ENCODE measurements around the gene PANX3. TPM values are rescaled to one million over a fixed set of nuclear protein-coding genes. Genes with fewer than 3 reads are reported as not detected.

PANX3 gene
- total and polyA plus RNA-seq, 10 of the 15 experiments (the other 5 are each of a cell fraction or from before 2014, with no cell fraction given) = not detected

DNA sequence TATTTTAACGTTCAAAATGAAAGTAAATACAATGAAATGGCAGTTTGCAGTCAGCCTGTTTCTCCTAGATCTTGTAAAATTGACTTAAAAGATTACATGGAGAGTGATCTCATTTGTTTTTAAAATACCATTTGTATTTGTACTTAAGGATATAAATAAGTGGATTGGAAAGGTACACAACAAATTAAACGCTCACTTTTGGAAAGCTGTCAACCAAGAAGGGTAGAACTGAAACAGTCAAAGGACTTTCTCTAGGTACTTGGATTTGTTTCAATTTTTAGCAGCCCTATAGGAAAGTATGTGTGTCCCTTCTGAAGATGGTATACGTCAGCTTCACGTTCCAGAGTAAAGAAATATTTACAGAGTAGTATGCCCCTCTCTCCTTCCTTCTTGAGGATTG lies 18.7 kb downstream of the PANX3 start:
- Histone ChIP-seq H3K4me1 (ENCODE audit: control insufficient read depth, insufficient read depth, low read length) (no peaks in the 10 kb centered on the region), H2AFZ (ENCODE audit: control insufficient read depth, low read depth, low read length) (no peak overlapping the region), H3K9ac (ENCODE audit: control insufficient read depth, insufficient read depth, low read length) (no peak overlapping the region), H3K9me3 (replicated peaks; ENCODE audit: control insufficient read depth, insufficient read depth, low read length) (no peaks in the 10 kb centered on the region), H3K36me3 (ENCODE audit: control insufficient read depth in 2 of 2, insufficient read depth in 2 of 2, low read length in 1 of 2) (peaks cover 6 to 26% of the 10 kb centered on the region in 2 experiments), H3K27me3 (replicated peaks in 1 of 2; ENCODE audit: control insufficient read depth in 2 of 2, insufficient read depth in 2 of 2, low read length in 1 of 2) (no peaks in the 10 kb centered on the region), H4K20me1 (ENCODE audit: control insufficient read depth, insufficient read depth) (no peaks in the 10 kb centered on the region), H3K27ac (ENCODE audit: control insufficient read depth, insufficient read depth) (no peak overlapping the region), H3K79me2 (ENCODE audit: control insufficient read depth, insufficient read depth, low read length) (no peaks in the 10 kb centered on the region; the same call in 1 of the 2 replicates), H3K4me2 (ENCODE audit: control insufficient read depth, insufficient read depth) (no peak overlapping the region), H3K4me3 (no peak overlapping the region)
- ChIA-PET SMC1A (ENCODE audit: uncharacterized antibody, unreplicated experiment) (interaction anchor here (1.3 to 1.6 kb wide), 3 partner anchors 9 to 39 kb away, joined by 3 to 4 read pairs (median 4); no protein-coding TSS in a partner anchor), CTCF (interaction anchor here (0.8 to 1.1 kb wide), 4 partner anchors 9 to 240 kb away, joined by 3 to 6 read pairs (median 4); no protein-coding TSS in a partner anchor), POLR2A (interaction anchor here (0.9 kb wide), 1 partner anchor 131 kb away, joined by 3 read pairs; no protein-coding TSS in a partner anchor), RAD21 (ENCODE audit: unreplicated experiment) (no interaction called here)
- in situ Hi-C loops (cut with MboI) (no loop called here), intact Hi-C loops (cut with micrococcal nuclease; ENCODE audit: unreplicated experiment) (no loop called here)
- WGBS (ENCODE audit: insufficient coverage, insufficient replicate concordance, low lambda C conversion rate, missing lambda C conversion rate) = 97% methylated on average over 4 of the region's 4 CpGs
- DNase-seq (ENCODE audit: low read depth, low spot score) (no peak), FAIRE-seq (no peak), ATAC-seq (no peak)
- no TSS peak for BruUV-seq (replicated peaks)
- TF ChIP-seq BHLHE40 (IDR thresholded peaks at IDR 0.05; ENCODE audit: borderline replicate concordance in 1 of 2, low read depth in 2 of 2, low read length in 1 of 2) = no peak
- no peak for TF ChIP-seq IRF4 (IDR thresholded peaks at IDR 0.05; ENCODE audit: low read depth, low read length)
- no peak for TF ChIP-seq NR2F1 (conservative IDR thresholded peaks at IDR 0.05)
- TF ChIP-seq IRF3 (IDR thresholded peaks at IDR 0.05) = no peak
- TF ChIP-seq ZNF217 (IDR thresholded peaks at IDR 0.05) = no peak
- TF ChIP-seq SMAD1 (IDR thresholded peaks at IDR 0.05; ENCODE audit: low read depth, partially characterized antibody) = no peak
- TF ChIP-seq, protein P1, sequence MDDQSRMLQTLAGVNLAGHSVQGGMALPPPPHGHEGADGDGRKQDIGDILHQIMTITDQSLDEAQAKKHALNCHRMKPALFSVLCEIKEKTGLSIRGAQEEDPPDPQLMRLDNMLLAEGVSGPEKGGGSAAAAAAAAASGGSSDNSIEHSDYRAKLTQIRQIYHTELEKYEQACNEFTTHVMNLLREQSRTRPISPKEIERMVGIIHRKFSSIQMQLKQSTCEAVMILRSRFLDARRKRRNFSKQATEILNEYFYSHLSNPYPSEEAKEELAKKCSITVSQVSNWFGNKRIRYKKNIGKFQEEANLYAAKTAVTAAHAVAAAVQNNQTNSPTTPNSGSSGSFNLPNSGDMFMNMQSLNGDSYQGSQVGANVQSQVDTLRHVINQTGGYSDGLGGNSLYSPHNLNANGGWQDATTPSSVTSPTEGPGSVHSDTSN (IDR thresholded peaks at IDR 0.05; ENCODE audit: insufficient replicate concordance, low read depth, low read length) = no peak
- TF ChIP-seq SREBF2 (IDR thresholded peaks at IDR 0.05; ENCODE audit: low read length) = no peak
- TF ChIP-seq, protein P2, sequence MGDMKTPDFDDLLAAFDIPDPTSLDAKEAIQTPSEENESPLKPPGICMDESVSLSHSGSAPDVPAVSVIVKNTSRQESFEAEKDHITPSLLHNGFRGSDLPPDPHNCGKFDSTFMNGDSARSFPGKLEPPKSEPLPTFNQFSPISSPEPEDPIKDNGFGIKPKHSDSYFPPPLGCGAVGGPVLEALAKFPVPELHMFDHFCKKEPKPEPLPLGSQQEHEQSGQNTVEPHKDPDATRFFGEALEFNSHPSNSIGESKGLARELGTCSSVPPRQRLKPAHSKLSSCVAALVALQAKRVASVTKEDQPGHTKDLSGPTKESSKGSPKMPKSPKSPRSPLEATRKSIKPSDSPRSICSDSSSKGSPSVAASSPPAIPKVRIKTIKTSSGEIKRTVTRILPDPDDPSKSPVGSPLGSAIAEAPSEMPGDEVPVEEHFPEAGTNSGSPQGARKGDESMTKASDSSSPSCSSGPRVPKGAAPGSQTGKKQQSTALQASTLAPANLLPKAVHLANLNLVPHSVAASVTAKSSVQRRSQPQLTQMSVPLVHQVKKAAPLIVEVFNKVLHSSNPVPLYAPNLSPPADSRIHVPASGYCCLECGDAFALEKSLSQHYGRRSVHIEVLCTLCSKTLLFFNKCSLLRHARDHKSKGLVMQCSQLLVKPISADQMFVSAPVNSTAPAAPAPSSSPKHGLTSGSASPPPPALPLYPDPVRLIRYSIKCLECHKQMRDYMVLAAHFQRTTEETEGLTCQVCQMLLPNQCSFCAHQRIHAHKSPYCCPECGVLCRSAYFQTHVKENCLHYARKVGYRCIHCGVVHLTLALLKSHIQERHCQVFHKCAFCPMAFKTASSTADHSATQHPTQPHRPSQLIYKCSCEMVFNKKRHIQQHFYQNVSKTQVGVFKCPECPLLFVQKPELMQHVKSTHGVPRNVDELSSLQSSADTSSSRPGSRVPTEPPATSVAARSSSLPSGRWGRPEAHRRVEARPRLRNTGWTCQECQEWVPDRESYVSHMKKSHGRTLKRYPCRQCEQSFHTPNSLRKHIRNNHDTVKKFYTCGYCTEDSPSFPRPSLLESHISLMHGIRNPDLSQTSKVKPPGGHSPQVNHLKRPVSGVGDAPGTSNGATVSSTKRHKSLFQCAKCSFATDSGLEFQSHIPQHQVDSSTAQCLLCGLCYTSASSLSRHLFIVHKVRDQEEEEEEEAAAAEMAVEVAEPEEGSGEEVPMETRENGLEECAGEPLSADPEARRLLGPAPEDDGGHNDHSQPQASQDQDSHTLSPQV (IDR thresholded peaks at IDR 0.05) = no peak
- TF ChIP-seq ZBTB33 (IDR thresholded peaks at IDR 0.05) = no peak
- TF ChIP-seq, protein P3, sequence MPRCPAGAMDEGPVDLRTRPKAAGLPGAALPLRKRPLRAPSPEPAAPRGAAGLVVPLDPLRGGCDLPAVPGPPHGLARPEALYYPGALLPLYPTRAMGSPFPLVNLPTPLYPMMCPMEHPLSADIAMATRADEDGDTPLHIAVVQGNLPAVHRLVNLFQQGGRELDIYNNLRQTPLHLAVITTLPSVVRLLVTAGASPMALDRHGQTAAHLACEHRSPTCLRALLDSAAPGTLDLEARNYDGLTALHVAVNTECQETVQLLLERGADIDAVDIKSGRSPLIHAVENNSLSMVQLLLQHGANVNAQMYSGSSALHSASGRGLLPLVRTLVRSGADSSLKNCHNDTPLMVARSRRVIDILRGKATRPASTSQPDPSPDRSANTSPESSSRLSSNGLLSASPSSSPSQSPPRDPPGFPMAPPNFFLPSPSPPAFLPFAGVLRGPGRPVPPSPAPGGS (IDR thresholded peaks at IDR 0.05; ENCODE audit: borderline replicate concordance, insufficient read depth, low read depth, low read length, poor library complexity, severe bottlenecking) = no peak
- TF ChIP-seq NR2C2 (IDR thresholded peaks at IDR 0.05; ENCODE audit: borderline replicate concordance, control insufficient read depth, insufficient read length, low read depth) = no peak
- no peak for TF ChIP-seq MEF2A (IDR thresholded peaks at IDR 0.05; ENCODE audit: insufficient read depth, low read depth, low read length)
- no peak for TF ChIP-seq MEF2B (IDR thresholded peaks at IDR 0.05; ENCODE audit: partially characterized antibody, poor library complexity, severe bottlenecking)

Data from GM12878 (cell line).